Loucy (cell line): ENCODE measurements around the gene LIG3.

Experiments
- H2AFZ ChIP-seq: fragments of 200-600 bp; sonication (generic); 2 replicates; pipeline ENCODE4 v1.6.0; 2016; ENCODE audit warnings: antibody characterized with exemption, mild to moderate bottlenecking, low read length, moderate library complexity
- H3F3A ChIP-seq: fragments of 200-600 bp; 2 replicates; pipeline ENCODE4 v1.6.0; 2016; ENCODE audit warnings: antibody characterized with exemption, low read depth, mild to moderate bottlenecking
- H3K27me3 ChIP-seq: fragments of 200-600 bp; sonication (generic); 2 replicates; pipeline ENCODE4 v1.6.1; 2014; ENCODE audit warnings: low read length, mild to moderate bottlenecking; ENCODE audit not compliant: insufficient read depth, poor library complexity, severe bottlenecking
- H3K36me3 ChIP-seq: fragments of 200-600 bp; sonication (generic); 2 replicates; pipeline ENCODE4 v1.6.1; 2016; ENCODE audit warnings: low read length; ENCODE audit not compliant: insufficient read depth
- H3K4me1 ChIP-seq: fragments of 200-600 bp; sonication (generic); 2 replicates; pipeline ENCODE4 v1.5.1; 2014; ENCODE audit warnings: low read length, mild to moderate bottlenecking; ENCODE audit not compliant: insufficient read depth, poor library complexity, severe bottlenecking
- H3K4me2 ChIP-seq: fragments of 200-600 bp; sonication (generic); 2 replicates; pipeline ENCODE4 v1.6.0; 2014; ENCODE audit warnings: antibody characterized with exemption, low read length, low read depth, mild to moderate bottlenecking; ENCODE audit not compliant: poor library complexity, severe bottlenecking
- H3K4me3 ChIP-seq: fragments of 200-600 bp; sonication (generic); 2 replicates; pipeline ENCODE4 v1.5.1; 2014; ENCODE audit warnings: low read length, mild to moderate bottlenecking, mixed read lengths; ENCODE audit not compliant: poor library complexity, severe bottlenecking
- H3K79me2 ChIP-seq: fragments of 200-600 bp; sonication (generic); 2 replicates; pipeline ENCODE4 v1.6.1; 2014; ENCODE audit warnings: low read length; ENCODE audit not compliant: insufficient read depth
- H3K9ac ChIP-seq: fragments of 200-600 bp; sonication (generic); 2 replicates; pipeline ENCODE4 v1.6.0; 2014; ENCODE audit warnings: mild to moderate bottlenecking, low read depth, low read length, moderate library complexity; ENCODE audit not compliant: poor library complexity, severe bottlenecking
- H3K9me2 ChIP-seq: fragments of 200-600 bp; sonication (generic); replicated peaks from 2 replicates; pipeline ENCODE4 v1.6.1; 2016; ENCODE audit warnings: low read depth, low read length, mixed read lengths
- H3K9me3 ChIP-seq: fragments of 200-600 bp; sonication (generic); 2 replicates; pipeline ENCODE4 v1.6.1; 2014; ENCODE audit warnings: mild to moderate bottlenecking, antibody characterized with exemption, low read length, low read depth; ENCODE audit not compliant: insufficient read depth
- H4K20me1 ChIP-seq: fragments of 200-600 bp; sonication (generic); 2 replicates; pipeline ENCODE4 v1.6.0; 2014; ENCODE audit warnings: antibody characterized with exemption, low read length, mild to moderate bottlenecking; ENCODE audit not compliant: insufficient read depth, poor library complexity, severe bottlenecking
- CTCF ChIP-seq: fragments of 200-600 bp; sonication (generic); conservative IDR thresholded peaks from 2 replicates; pipeline ENCODE4 v1.5.1; 2014; ENCODE audit warnings: mild to moderate bottlenecking, antibody characterized with exemption, low read length
- EZH2phosphoT487 ChIP-seq: fragments of 200-600 bp; IDR thresholded peaks from 2 replicates; pipeline ENCODE4 v1.6.1; 2018; ENCODE audit warnings: antibody characterized with exemption, mild to moderate bottlenecking, moderate library complexity, borderline replicate concordance

Gene LIG3

DNA sequence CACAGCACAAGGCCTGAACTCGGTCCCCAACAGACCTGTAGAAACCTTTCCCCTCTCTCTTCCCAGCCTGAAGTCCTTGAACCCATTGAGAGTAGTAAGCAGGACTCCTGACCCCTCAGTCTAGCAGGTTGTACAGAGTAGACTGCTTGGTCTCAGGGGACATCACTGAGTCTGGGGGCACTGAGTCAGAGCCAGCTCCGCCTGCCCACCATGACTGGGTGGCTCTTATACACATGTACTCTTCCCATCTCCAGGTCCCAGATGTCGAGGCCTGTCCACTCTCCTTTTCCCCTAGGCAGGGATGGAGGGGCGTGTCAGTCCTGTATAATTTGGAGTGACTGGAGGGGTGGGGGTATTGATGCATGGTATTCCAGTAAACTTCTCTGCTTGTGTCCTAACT is 23.5 kb downstream of the LIG3 start:
- no peak overlapping the region for H3K4me2 ChIP-seq
- no peak overlapping the region for H3K4me3 ChIP-seq
- H3K9ac ChIP-seq: no peak overlapping the region
- no peaks in the 10 kb centered on the region for H3F3A ChIP-seq
- no peaks in the 10 kb centered on the region for H4K20me1 ChIP-seq
- TF ChIP-seq EZH2phosphoT487 (no peak), CTCF (no peak)
- H2AFZ ChIP-seq: no peak overlapping the region
- H3K27me3 ChIP-seq: no peaks in the 10 kb centered on the region
- H3K9me2 ChIP-seq: no peaks in the 10 kb centered on the region
- H3K36me3 ChIP-seq: peaks cover 50% of the 10 kb centered on the region; the same call in 1 of the 2 replicates
- no peaks in the 10 kb centered on the region for H3K79me2 ChIP-seq
- no peaks in the 10 kb centered on the region for H3K9me3 ChIP-seq
- no peaks in the 10 kb centered on the region for H3K4me1 ChIP-seq

- Histone ChIP-seq H3K4me2 (no peak overlapping the region), H3K9me2 (no peaks in the 10 kb centered on the region), H3K36me3 (peaks cover 39% of the 10 kb centered on the region; the same call in 1 of the 2 replicates), H3K4me1 (no peaks in the 10 kb centered on the region), H3K9me3 (no peaks in the 10 kb centered on the region), H2AFZ (no peak overlapping the region), H3K4me3 (no peak overlapping the region), H3F3A (no peaks in the 10 kb centered on the region), H3K9ac (no peak overlapping the region), H4K20me1 (no peaks in the 10 kb centered on the region), H3K79me2 (no peaks in the 10 kb centered on the region), H3K27me3 (no peaks in the 10 kb centered on the region)
- no peak for TF ChIP-seq CTCF
- TF ChIP-seq EZH2phosphoT487: no peak
Measured at GRCh38 chr17:35006345-35006744, 26.0 kb downstream of the LIG3 start.

DNA sequence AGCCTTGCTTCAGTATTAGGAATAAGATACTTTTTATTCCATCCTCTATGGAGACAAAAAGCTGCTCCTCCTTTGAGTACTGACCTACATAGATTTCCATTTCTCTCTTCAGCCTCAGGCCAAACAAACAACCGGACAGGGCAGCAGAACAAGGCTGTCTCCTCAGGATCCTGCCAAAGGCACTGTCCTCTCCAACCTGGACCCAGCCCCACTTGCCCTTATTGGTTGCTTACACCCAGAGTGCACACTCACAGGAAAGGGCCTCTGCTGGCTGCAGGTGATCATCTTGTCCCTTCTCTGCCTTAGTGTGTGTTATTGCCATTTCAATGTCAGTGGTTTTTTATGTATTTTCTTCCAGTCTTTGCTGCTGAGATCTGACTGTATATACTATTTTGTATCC is 26.6 kb downstream of the LIG3 start:
- Histone ChIP-seq H3K27me3 (no peaks in the 10 kb centered on the region), H4K20me1 (no peaks in the 10 kb centered on the region), H3K9me2 (no peaks in the 10 kb centered on the region), H3K79me2 (no peaks in the 10 kb centered on the region), H3K4me3 (no peak overlapping the region), H3K9me3 (no peaks in the 10 kb centered on the region), H3K9ac (no peak overlapping the region), H2AFZ (no peak overlapping the region), H3K4me2 (no peak overlapping the region), H3K4me1 (no peaks in the 10 kb centered on the region), H3F3A (no peaks in the 10 kb centered on the region), H3K36me3 (peaks cover 39% of the 10 kb centered on the region; the same call in 1 of the 2 replicates)
- TF ChIP-seq CTCF (no peak), EZH2phosphoT487 (no peak)
